Nephron progenitor cell (in vitro differentiated cells): ENCODE data around the gene GMPPB.

Source experiments
- DNase-seq: peaks from one replicate; pipeline ENCODE4 v3.0.0; 2021
- H3K27ac Mint-ChIP-seq: 2 replicates; pipeline ENCODE4 v1.8.0; 2021; ENCODE audit warnings: mild to moderate bottlenecking, moderate library complexity, mixed read lengths
- H3K27me3 Mint-ChIP-seq: 2 replicates; pipeline ENCODE4 v1.8.0; 2021; ENCODE audit warnings: mild to moderate bottlenecking, low read depth, mixed read lengths; ENCODE audit not compliant: poor library complexity
- H3K36me3 Mint-ChIP-seq: 2 replicates; pipeline ENCODE4 v1.8.0; 2021; ENCODE audit warnings: low read depth, mixed read lengths
- H3K4me1 Mint-ChIP-seq: 2 replicates; pipeline ENCODE4 v1.8.0; 2021; ENCODE audit warnings: mixed read lengths
- H3K4me3 Mint-ChIP-seq: 2 replicates; pipeline ENCODE4 v1.8.0; 2021; ENCODE audit warnings: mild to moderate bottlenecking, moderate library complexity, mixed read lengths
- H3K9me3 Mint-ChIP-seq: 2 replicates; pipeline ENCODE4 v1.8.0; 2021; ENCODE audit warnings: mild to moderate bottlenecking, moderate library complexity, mixed read lengths
- CTCF ChIP-seq: fragments of 200-600 bp; sonication (generic); IDR thresholded peaks from 2 replicates; pipeline ENCODE4 v1.5.0; 2021; ENCODE audit warnings: antibody characterized with exemption

Gene GMPPB

GRCh38 chr3:49709852-49710251 is 13.9 kb downstream of the GMPPB start:
- peaks cover 4% of the 10 kb centered on the region for H3K36me3 Mint-ChIP-seq
- no peak overlapping the region for H3K4me3 Mint-ChIP-seq
- no peak overlapping the region for H3K27ac Mint-ChIP-seq
- H3K27me3 Mint-ChIP-seq, result peaks cover 3% of the 10 kb centered on the region
- peaks cover 24% of the 10 kb centered on the region for H3K4me1 Mint-ChIP-seq
- TF ChIP-seq CTCF, result no peak
- H3K9me3 Mint-ChIP-seq, result no peaks in the 10 kb centered on the region
- no peak for DNase-seq

DNA sequence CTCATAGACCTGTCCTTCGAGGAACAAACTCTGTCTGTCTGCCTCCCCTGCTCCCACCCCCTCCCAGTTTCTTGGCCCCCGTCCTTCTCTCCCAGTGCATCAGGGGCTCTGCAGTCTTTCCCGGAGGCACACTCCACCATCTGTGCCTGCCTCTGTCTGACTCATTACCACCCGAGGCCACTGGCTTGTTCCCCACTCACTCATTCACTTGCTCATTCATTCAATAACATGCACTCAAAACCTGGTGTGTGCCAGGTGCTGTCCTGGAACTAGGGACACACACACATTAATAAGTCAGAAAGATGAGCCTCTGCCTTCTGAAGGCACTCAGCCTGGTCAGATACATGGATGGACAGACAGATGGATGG is 16.7 kb downstream of the GMPPB start:
- H3K27me3 Mint-ChIP-seq, result peaks cover 3% of the 10 kb centered on the region
- no peaks in the 10 kb centered on the region for H3K9me3 Mint-ChIP-seq
- DNase-seq, result no peak
- TF ChIP-seq CTCF, result no peak
- peaks cover 4% of the 10 kb centered on the region for H3K36me3 Mint-ChIP-seq
- no peak overlapping the region for H3K4me3 Mint-ChIP-seq
- H3K4me1 Mint-ChIP-seq, result peaks cover 22% of the 10 kb centered on the region
- H3K27ac Mint-ChIP-seq, result peak overlapping the region; percentile 45

DNA sequence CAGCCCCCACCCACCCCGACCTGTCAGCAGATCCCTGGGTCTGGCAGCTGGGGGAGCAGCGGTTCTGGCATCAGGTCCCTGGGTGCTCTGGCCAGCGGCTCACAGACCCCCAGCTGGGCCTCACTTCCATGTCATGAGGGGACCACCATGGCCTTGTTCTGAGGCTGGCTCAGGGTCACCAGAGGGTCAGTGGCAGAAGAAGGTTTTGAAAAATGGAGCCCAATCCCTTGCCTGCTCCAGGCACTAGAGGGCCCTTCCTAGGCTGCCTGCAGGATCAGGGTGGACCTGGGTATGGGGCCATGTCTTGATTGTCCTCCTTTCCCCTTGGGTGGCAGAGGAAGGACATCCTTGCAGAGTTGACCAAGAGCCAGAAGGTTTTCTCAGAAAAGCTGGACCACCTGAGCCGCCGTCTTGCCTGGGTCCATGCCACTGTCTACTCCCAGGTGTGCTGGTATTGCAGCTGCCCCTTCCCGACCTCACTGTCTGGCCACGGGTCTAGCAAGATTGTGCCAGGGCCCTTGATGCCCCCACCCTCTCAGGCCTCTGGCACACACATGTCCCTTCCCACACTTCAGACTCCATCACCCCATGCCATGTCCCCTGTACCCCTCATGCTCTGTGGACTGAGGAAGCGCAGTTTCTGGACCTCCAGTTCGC is 17.2 kb downstream of the GMPPB start:
- H3K9me3 Mint-ChIP-seq, result no peaks in the 10 kb centered on the region
- no peaks in the 10 kb centered on the region for H3K27me3 Mint-ChIP-seq
- DNase-seq, result no peak
- TF ChIP-seq CTCF, result no peak
- peak overlapping the region; percentile 45 for H3K27ac Mint-ChIP-seq
- peaks cover 17% of the 10 kb centered on the region for H3K4me1 Mint-ChIP-seq
- H3K4me3 Mint-ChIP-seq, result no peak overlapping the region
- H3K36me3 Mint-ChIP-seq, result peaks cover 4% of the 10 kb centered on the region

DNA sequence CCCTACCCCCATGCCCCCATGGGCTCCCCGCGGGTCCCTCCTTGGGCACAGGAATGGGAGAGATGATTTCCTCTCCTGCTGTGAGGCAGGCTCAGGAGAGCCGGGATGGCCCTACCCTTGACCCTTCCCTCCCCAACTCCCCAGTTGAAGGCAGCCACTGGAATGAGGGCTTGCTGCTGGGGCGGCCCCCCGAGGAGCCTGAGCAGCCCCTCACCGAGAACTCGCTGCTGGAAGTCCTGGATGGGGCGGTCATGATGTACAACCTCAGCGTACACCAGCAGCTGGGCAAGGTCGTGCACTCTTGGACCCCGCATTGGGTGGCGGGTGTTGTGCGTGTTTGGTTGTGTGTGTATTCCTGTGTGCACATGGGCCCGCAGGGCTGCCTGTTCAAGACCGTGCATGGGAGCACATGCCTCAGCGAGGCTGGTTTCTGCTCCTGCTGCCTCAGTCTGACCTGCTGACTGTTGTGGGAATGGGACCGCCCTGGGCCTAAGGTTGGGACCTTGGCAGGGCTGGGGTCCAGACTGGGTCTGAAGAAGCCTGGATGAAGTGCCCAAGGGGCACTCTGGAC is 18.3 kb downstream of the GMPPB start:
- Mint-ChIP-seq H3K9me3 (no peaks in the 10 kb centered on the region), H3K4me1 (peaks cover 10% of the 10 kb centered on the region), H3K27ac (no peak overlapping the region), H3K27me3 (no peaks in the 10 kb centered on the region), H3K4me3 (no peak overlapping the region), H3K36me3 (peaks cover 4% of the 10 kb centered on the region)
- no peak for DNase-seq
- TF ChIP-seq CTCF, result no peak

DNA sequence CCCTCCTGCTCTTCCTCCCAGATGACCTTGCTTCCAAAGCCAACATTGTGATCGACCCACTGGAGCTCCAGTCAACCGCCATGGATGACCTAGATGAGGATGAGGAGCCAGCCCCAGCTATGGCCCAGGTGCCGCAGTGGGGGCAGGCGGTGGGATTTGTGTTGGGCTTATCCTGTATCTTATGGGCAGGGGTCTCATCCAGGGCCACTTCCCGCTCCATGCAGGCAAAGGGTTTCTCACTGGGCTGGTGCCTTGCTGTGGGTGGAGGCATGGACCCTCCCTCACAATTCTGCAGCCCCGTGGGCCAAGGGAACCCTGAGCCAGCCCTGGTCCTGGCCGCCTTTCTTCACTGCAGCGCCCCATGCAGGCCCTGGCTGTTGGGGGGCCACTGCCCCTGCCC is 19.1 kb downstream of the GMPPB start:
- peaks cover 4% of the 10 kb centered on the region for H3K36me3 Mint-ChIP-seq
- DNase-seq, result no peak
- H3K4me1 Mint-ChIP-seq, result peaks cover 10% of the 10 kb centered on the region
- no peak for TF ChIP-seq CTCF
- no peaks in the 10 kb centered on the region for H3K9me3 Mint-ChIP-seq
- no peak overlapping the region for H3K4me3 Mint-ChIP-seq
- no peaks in the 10 kb centered on the region for H3K27me3 Mint-ChIP-seq
- H3K27ac Mint-ChIP-seq, result no peak overlapping the region

GRCh38 chr3:49703956-49704355 is 19.8 kb downstream of the GMPPB start:
- DNase-seq, result no peak
- H3K9me3 Mint-ChIP-seq, result no peaks in the 10 kb centered on the region
- TF ChIP-seq CTCF, result no peak
- H3K27me3 Mint-ChIP-seq, result no peaks in the 10 kb centered on the region
- no peak overlapping the region for H3K27ac Mint-ChIP-seq
- no peak overlapping the region for H3K4me3 Mint-ChIP-seq
- H3K36me3 Mint-ChIP-seq, result peaks cover 4% of the 10 kb centered on the region
- H3K4me1 Mint-ChIP-seq, result peaks cover 10% of the 10 kb centered on the region
